Panc1 (cell line): Measurements from ENCODE around the gene ELMOD1. TPM values are rescaled to one million over a fixed set of nuclear protein-coding genes. Genes with fewer than 3 reads are reported as not detected.
"Not testable (repeated sequence)": the region's sequence is repeated elsewhere in the genome, so short reads cannot be mapped to it uniquely, and the experiment has no call there.

ENCODE experiments used
- ATAC-seq: fragments of 200-7000 bp; cut with Tn5 transposase; 2 replicates; pipeline ENCODE4 v1.9.1; 2020; ENCODE audit warnings: mild to moderate bottlenecking, moderate library complexity
- BruUV-seq: library from RNA; stranded (reverse); fragments of 400-500 nt; replicated peaks from 2 replicates; lab custom pipeline; 2021; lab: Mats Ljungman, UMichigan
- CTCF ChIA-PET: fragments of 300-600 bp; sonication (Branson Sonifier 250); formaldehyde crosslinking; loops from one replicate; lab custom pipeline; 2022; ENCODE audit warnings: antibody characterized with exemption; lab: Charles Lee
- POLR2A ChIA-PET: fragments of 300-600 bp; sonication (Branson Sonifier 250); formaldehyde crosslinking; loops from one replicate; lab custom pipeline; 2022; ENCODE audit warnings: antibody characterized with exemption; lab: Charles Lee
- DNase-seq: peaks from one replicate; pipeline ENCODE4 v3.0.0-alpha.2; 2010; ENCODE audit warnings: low read depth, low spot score
- H3K27ac ChIP-seq: 2 replicates; pipeline ENCODE4 v1.5.1; 2011; ENCODE audit warnings: mild to moderate bottlenecking, low read length, inconsistent platforms
- H3K27me3 ChIP-seq: fragments of 200-500 bp; sonication (Bioruptor generic); 2 replicates; pipeline ENCODE4 v1.6.0; 2014; ENCODE audit warnings: low read length, inconsistent platforms; ENCODE audit not compliant: control insufficient read depth, insufficient read depth
- H3K36me3 ChIP-seq: fragments of 200-500 bp; sonication (Bioruptor generic); 2 replicates; pipeline ENCODE4 v1.5.1; 2014; ENCODE audit warnings: inconsistent platforms, mild to moderate bottlenecking, low read length, moderate library complexity; ENCODE audit not compliant: control insufficient read depth, insufficient read depth
- H3K4me1 ChIP-seq: 2 replicates; pipeline ENCODE4 v1.5.1; 2011; ENCODE audit warnings: inconsistent platforms, mild to moderate bottlenecking, low read length, moderate library complexity; ENCODE audit not compliant: control insufficient read depth, insufficient read depth
- H3K4me3 ChIP-seq, 2 experiments: 2 replicates each; pipeline ENCODE4 v1.5.1; 2011 to 2012; ENCODE audit warnings: low read depth in 2 of 2, low read length in 2 of 2, mild to moderate bottlenecking in 2 of 2, inconsistent platforms in 1 of 2, moderate library complexity in 1 of 2
- H3K9me3 ChIP-seq: fragments of 200-500 bp; sonication (Bioruptor generic); 2 replicates; pipeline ENCODE4 v1.5.1; 2014; ENCODE audit warnings: low read depth, mild to moderate bottlenecking, inconsistent platforms, low read length, moderate library complexity; ENCODE audit not compliant: control insufficient read depth, insufficient read depth
- POLR2AphosphoS5 ChIP-seq: IDR thresholded peaks from 2 replicates; pipeline ENCODE4 v1.6.1; 2012; ENCODE audit warnings: mild to moderate bottlenecking, low read depth, low read length, moderate library complexity
- REST ChIP-seq, 2 experiments: IDR thresholded peaks; 2 replicates each; pipeline ENCODE4 v1.6.1; 2011 to 2012; ENCODE audit warnings: low read depth in 2 of 2, control low read depth in 1 of 2, low read length in 1 of 2, mild to moderate bottlenecking in 1 of 2, moderate library complexity in 1 of 2; ENCODE audit not compliant: insufficient read depth in 1 of 2
- SIN3A ChIP-seq: IDR thresholded peaks from 2 replicates; pipeline ENCODE4 v1.6.1; 2012; ENCODE audit warnings: low read depth, mild to moderate bottlenecking, low read length, moderate library complexity, borderline replicate concordance; ENCODE audit not compliant: insufficient read depth
- TCF7L2 ChIP-seq: IDR thresholded peaks from 2 replicates; pipeline ENCODE4 v1.6.1; 2011; ENCODE audit warnings: mild to moderate bottlenecking, low read depth, low read length, inconsistent platforms
- in situ Hi-C: cut with HindIII; loops from 2 replicates; pipeline ENCODE4 v1.10.0; 2016; ENCODE audit warnings: low sequenced_read_pairs, low pct_unique_long_range_greater_than_20kb
- intact Hi-C: fragments of 100-400 bp; cut with micrococcal nuclease; formaldehyde crosslinking; loops from one replicate; pipeline ENCODE4 v1.10.0; 2022; ENCODE audit not compliant: unreplicated experiment
- total RNA-seq: library from RNA; stranded (reverse); gene quantifications from one replicate; pipeline ENCODE4 v1.2.1, GENCODE V29; 2021; ENCODE audit not compliant: unreplicated experiment
- TF ChIP-seq, protein P1 (sequence below): fragments of 450-650 bp; IDR thresholded peaks from 2 replicates; pipeline ENCODE4 v1.5.1; 2017; ENCODE audit warnings: mild to moderate bottlenecking

The ELMOD1 gene
- total RNA-seq, 1 experiment from 2014 or later, result 2.1 TPM

GRCh38 chr11:107564877-107565218 lies 26.1 kb upstream of the ELMOD1 start:
- POLR2A ChIA-PET, result no interaction called here
- in situ Hi-C loops, result no loop called here
- peaks cover 37% of the 10 kb centered on the region for H3K4me1 ChIP-seq
- TF ChIP-seq REST (IDR thresholded peaks at IDR 0.05; ENCODE audit: insufficient read depth in 1 of 2, low read depth in 2 of 2, low read length in 1 of 2), result no peak
- TF ChIP-seq POLR2AphosphoS5, result no peak
- TF ChIP-seq, protein P1, sequence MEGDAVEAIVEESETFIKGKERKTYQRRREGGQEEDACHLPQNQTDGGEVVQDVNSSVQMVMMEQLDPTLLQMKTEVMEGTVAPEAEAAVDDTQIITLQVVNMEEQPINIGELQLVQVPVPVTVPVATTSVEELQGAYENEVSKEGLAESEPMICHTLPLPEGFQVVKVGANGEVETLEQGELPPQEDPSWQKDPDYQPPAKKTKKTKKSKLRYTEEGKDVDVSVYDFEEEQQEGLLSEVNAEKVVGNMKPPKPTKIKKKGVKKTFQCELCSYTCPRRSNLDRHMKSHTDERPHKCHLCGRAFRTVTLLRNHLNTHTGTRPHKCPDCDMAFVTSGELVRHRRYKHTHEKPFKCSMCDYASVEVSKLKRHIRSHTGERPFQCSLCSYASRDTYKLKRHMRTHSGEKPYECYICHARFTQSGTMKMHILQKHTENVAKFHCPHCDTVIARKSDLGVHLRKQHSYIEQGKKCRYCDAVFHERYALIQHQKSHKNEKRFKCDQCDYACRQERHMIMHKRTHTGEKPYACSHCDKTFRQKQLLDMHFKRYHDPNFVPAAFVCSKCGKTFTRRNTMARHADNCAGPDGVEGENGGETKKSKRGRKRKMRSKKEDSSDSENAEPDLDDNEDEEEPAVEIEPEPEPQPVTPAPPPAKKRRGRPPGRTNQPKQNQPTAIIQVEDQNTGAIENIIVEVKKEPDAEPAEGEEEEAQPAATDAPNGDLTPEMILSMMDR, result no peak
- no peak for TF ChIP-seq SIN3A
- TF ChIP-seq TCF7L2, result no peak
- no peaks in the 10 kb centered on the region for H3K36me3 ChIP-seq
- TSS peak; percentile 73 for BruUV-seq
- peak overlapping the region; percentile 84 to 88 for H3K4me3 ChIP-seq
- CTCF ChIA-PET, result interaction anchor here (0.5 to 2.7 kb wide), 2 partner anchors 124 to 703 kb away, joined by 6 to 20 read pairs; no protein-coding TSS in a partner anchor
- H3K27ac ChIP-seq, result peak overlapping the region; percentile 94
- H3K9me3 ChIP-seq, result no peaks in the 10 kb centered on the region
- peak; percentile 2; the same call in 1 of the 2 replicates for ATAC-seq
- no peak for DNase-seq
- intact Hi-C loops, result loop anchor here (5.0 kb wide), 1 partner anchor 207 kb away; no protein-coding TSS in a partner anchor
- H3K27me3 ChIP-seq, result no peaks in the 10 kb centered on the region

DNA sequence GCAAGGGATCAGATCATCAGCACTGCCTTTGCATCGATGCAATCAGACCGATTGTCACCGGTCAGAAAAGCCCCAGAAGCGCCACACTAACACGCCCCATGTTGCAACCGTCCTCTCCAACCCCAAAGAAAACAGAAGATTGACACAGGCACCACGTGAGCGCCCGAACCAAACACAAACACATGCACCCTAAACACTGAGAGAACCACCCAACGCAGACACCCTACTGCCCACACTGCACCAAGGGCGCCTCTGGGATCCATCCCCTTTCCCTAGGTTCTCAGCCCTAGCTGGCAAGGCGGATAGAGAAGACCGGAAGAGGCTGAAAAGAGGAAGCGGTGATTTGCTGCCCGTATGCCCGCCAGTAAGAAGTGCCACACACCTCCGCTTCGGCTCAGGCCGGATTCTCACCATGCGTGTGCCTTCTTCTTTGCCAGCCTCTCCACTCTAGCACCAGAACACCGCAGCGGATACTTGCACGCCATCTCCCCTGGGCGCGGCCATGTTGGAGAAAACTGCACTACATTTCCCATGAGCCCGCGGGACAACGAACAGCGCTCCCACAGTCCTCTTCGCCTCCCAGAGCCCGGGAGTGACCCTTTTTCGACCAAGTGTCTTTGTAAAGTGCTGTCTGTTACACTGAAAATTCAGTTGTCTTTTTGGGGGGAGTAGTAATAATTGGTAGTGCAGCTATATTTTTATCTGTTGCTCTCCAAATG lies 25.6 kb upstream of the ELMOD1 start, which contains the start of gene ALKBH8:
Gene ALKBH8, minus strand, starts transcription at position 517 of the 719 bp plus-strand sequence. CDS start 4,842 bp downstream, outside the sequence.
- peak within 1 kb of the TSS; percentile 94 for H3K27ac ChIP-seq
- DNase-seq (peak; percentile 54), ATAC-seq (peak; percentile 86)
- no peaks in the 10 kb centered on the region for H3K36me3 ChIP-seq
- no peaks in the 10 kb centered on the region for H3K27me3 ChIP-seq
- ChIA-PET CTCF (interaction anchor here (0.5 kb wide), 1 partner anchor 703 kb away, joined by 6 read pairs; no protein-coding TSS in a partner anchor), POLR2A (no interaction called here)
- in situ Hi-C loops, result no loop called here
- no peaks in the 10 kb centered on the region for H3K9me3 ChIP-seq
- BruUV-seq, result no TSS peak
- H3K4me1 ChIP-seq, result peaks cover 37% of the 10 kb centered on the region
- TF ChIP-seq, protein P1, result no peak
- TF ChIP-seq REST (IDR thresholded peaks at IDR 0.05; ENCODE audit: insufficient read depth in 1 of 2, low read depth in 2 of 2, low read length in 1 of 2), result no peak
- TF ChIP-seq TCF7L2, result no peak
- peak; percentile 97; the same call in 1 of the 2 replicates for TF ChIP-seq SIN3A
- peak; percentile 75; the same call in 1 of the 2 replicates for TF ChIP-seq POLR2AphosphoS5
- intact Hi-C loops, result no loop called here
- H3K4me3 ChIP-seq, result peak within 1 kb of the TSS; percentile 84 to 88

GRCh38 chr11:107565955-107566501 lies 24.9 kb upstream of the ELMOD1 start:
- DNase-seq, H3K36me3 ChIP-seq, CTCF ChIA-PET, ATAC-seq, intact Hi-C loops, BruUV-seq, in situ Hi-C loops, H3K27me3 ChIP-seq, POLR2A ChIA-PET, H3K9me3 ChIP-seq: not testable (repeated sequence)
- Histone ChIP-seq H3K4me3 (peak overlapping the region; percentile 84 to 88), H3K4me1 (peaks cover 32% of the 10 kb centered on the region), H3K27ac (peak overlapping the region; percentile 94)
